HG02623 (cell line): ENCODE data around the gene GABBR2.
"Not testable (repeated sequence)": the region's sequence is repeated elsewhere in the genome, so short reads cannot be mapped to it uniquely, and the experiment has no call there.

ENCODE experiments used
- ATAC-seq: cut with Tn5 transposase; IDR thresholded peaks from one replicate; pipeline ENCODE4 v1.9.1; 2021; ENCODE audit warnings: moderate library complexity; ENCODE audit not compliant: unreplicated experiment

Gene GABBR2

GRCh38 chr9:98519641-98520040 is 189.1 kb downstream of the GABBR2 start:
- no peak for ATAC-seq

GRCh38 chr9:98518556-98518955 is 190.2 kb downstream of the GABBR2 start:
- no peak for ATAC-seq

- ATAC-seq: no peak
Observed at GRCh38 chr9:98517761-98518160, 191.0 kb downstream of the GABBR2 start.

- no peak for ATAC-seq
Observed at GRCh38 chr9:98516897-98517503, 191.7 kb downstream of the GABBR2 start.

- no peak for ATAC-seq
Observed at GRCh38 chr9:98516205-98516896, 192.4 kb downstream of the GABBR2 start.

GRCh38 chr9:98515506-98516204 is 193.1 kb downstream of the GABBR2 start:
- no peak for ATAC-seq

- no peak for ATAC-seq
Observed at GRCh38 chr9:98514841-98515240, 193.9 kb downstream of the GABBR2 start.

- ATAC-seq: not testable (repeated sequence)
Observed at GRCh38 chr9:98508217-98508919, 200.4 kb downstream of the GABBR2 start.

- ATAC-seq: no peak
Observed at GRCh38 chr9:98506422-98507054, 202.2 kb downstream of the GABBR2 start.

GRCh38 chr9:98504298-98505282 is 204.1 kb downstream of the GABBR2 start:
- ATAC-seq: no peak

GRCh38 chr9:98503867-98504266 is 204.9 kb downstream of the GABBR2 start:
- ATAC-seq: no peak

- no peak for ATAC-seq
Observed at GRCh38 chr9:98502976-98503325, 205.8 kb downstream of the GABBR2 start.

GRCh38 chr9:98502311-98502975 is 206.3 kb downstream of the GABBR2 start:
- no peak for ATAC-seq

- ATAC-seq: no peak
Observed at GRCh38 chr9:98501819-98502218, 206.9 kb downstream of the GABBR2 start.

GRCh38 chr9:98501259-98501658 is 207.5 kb downstream of the GABBR2 start:
- not testable (repeated sequence) for ATAC-seq

GRCh38 chr9:98500337-98500919 is 208.3 kb downstream of the GABBR2 start:
- no peak for ATAC-seq

- no peak for ATAC-seq
Observed at GRCh38 chr9:98495530-98495929, 213.2 kb downstream of the GABBR2 start.

- no peak for ATAC-seq
Observed at GRCh38 chr9:98494852-98495251, 213.9 kb downstream of the GABBR2 start.

- ATAC-seq: no peak
Observed at GRCh38 chr9:98491828-98492227, 216.9 kb downstream of the GABBR2 start.
